Endothelial cell of coronary artery (primary cell): Measurements from ENCODE around the gene C1orf122. TPM values are rescaled to one million over a fixed set of nuclear protein-coding genes. Genes with fewer than 3 reads are reported as not detected.

Source experiments
- total RNA-seq: library from RNA; depleted of rRNA; stranded (reverse); fragments of >200 nt; gene quantifications from 2 replicates; pipeline ENCODE4 v1.2.3, GENCODE V29; 2014

C1orf122 gene
- 10.0 and 10.2 TPM in 2 replicates for total RNA-seq

DNA sequence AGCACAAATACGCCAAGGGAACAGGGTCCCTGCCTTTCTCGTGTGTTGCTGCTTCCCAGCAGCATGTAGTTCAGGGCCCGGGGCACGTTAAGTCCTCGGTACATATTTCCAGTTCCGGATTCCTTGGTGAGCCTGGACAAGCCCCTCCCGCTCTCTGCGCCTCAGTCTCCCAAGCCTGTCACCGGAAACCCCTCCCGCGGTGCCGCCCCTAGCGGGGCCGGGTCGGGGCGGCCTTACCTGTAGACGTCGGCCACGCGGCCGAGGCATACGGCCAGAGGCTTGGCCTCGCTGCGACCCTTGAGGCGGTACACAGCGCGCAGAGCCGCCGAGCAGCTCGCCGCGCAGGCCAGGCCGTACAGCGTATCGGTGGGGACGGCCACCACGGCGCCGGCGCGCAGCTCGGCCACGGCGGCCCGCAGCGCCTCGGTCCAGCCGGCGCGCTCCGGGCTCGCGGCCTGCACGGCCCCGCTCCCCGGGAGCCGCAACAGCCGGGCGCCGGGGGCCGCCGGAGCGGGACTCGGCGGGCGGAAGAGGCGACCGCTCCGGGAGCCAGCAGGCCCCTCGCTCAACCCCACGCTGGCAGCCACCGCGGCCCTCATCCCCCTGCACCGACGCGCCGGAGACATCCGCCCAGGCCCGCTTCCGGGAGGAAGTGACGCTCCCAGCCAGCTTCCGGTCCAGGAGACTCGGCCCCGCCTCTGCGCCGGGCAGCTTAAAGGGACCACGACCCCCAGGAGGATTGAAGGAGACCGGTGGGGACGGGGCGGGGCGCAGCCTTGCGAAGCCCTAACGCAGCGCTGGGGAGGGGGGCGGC, at the start of gene C1orf122, which contains the start of gene YRDC:
TSS of gene C1orf122 (plus strand) at position 236 of the 814 bp plus-strand sequence. CDS start 615 bp downstream, outside the sequence.
TSS of gene YRDC (minus strand) at position 654 of the 814 bp plus-strand sequence. CDS start at position 626, 28 bp downstream.

GRCh38 chr1:37764888-37765441, 42.6 kb upstream of the C1orf122 start, which contains the start of gene EPHA10:
EPHA10 (minus strand) TSS chr1:37765120; CDS start chr1:37765066, 54 bp downstream.

DNA sequence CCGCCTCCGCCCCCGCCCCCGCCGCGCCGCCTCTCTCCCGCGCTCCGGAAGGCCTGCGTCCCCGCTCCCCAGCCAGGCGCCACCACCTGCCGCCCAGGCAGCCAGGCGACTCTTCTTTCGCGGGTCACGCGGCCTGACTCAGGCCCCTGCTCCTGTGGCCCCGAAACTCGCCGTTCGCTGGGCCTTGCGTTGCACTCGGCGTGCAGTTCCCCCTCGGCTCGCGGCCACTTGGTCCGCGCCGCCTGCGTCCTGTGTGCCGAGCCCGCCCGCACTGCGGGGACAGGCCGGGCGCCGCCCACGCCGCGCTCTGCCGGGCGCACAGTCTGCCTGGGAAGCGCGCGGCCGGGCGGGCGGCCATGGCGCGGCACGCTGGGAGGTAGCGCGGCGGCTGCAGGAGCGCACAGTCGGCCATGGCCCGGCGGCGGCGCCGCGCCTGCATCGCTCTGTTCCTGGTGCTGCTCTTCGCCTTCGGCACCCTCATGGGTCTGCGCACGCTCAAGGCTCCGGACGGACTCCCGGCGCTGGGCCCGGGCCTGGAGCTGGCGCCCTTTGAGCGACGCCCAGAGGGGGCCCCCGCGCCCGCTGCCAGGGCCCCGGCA, 13.7 kb upstream of the C1orf122 start, which contains the start of gene MANEAL:
TSS of gene MANEAL (plus strand) at position 75 of the 599 bp plus-strand sequence. CDS start at position 411, 336 bp downstream.

Other genes with a start within 250 kb of the C1orf122 start
- 84.1 and 88.0 TPM in 2 replicates for gene GNL2, start 211.9 kb upstream of the C1orf122 start, total RNA-seq
- gene RSPO1, start 172.9 kb upstream of the C1orf122 start, total RNA-seq: not detected in 2 replicates
- 4.8 and 10.1 TPM in 2 replicates for gene CDCA8, start 115.3 kb upstream of the C1orf122 start, total RNA-seq
- gene EPHA10, start 42.7 kb upstream of the C1orf122 start, total RNA-seq: not detected in 2 replicates
- gene MANEAL, start 13.9 kb upstream of the C1orf122 start, total RNA-seq: 0.75 and 0.90 TPM in 2 replicates
- 19.1 and 22.7 TPM in 2 replicates for gene YRDC, start 418 bp downstream of the C1orf122 start, total RNA-seq
- 1.7 and 3.2 TPM in 2 replicates for gene MTF1, start 51.8 kb downstream of the C1orf122 start, total RNA-seq
- 13.7 and 23.7 TPM in 2 replicates for gene INPP5B, start 139.3 kb downstream of the C1orf122 start, total RNA-seq
- 106 and 139 TPM in 2 replicates for gene SF3A3, start 182.2 kb downstream of the C1orf122 start, total RNA-seq
- 16.4 and 23.2 TPM in 2 replicates for gene FHL3, start 197.7 kb downstream of the C1orf122 start, total RNA-seq
- gene UTP11, start 204.9 kb downstream of the C1orf122 start, total RNA-seq: 33.4 and 43.2 TPM in 2 replicates
- not detected in 2 replicates for gene POU3F1, start 239.0 kb downstream of the C1orf122 start, total RNA-seq